B cell (primary cell): ENCODE measurements around the gene TRAPPC14. TPM values are rescaled to one million over a fixed set of nuclear protein-coding genes. Genes with fewer than 3 reads are reported as not detected.

Source experiments
- ATAC-seq: fragments of 200-7000 bp; cut with Tn5 transposase; one replicate; pipeline ENCODE4 v1.10.0; 2021; ENCODE audit warnings: low read depth, mild to moderate bottlenecking, moderate number of reproducible peaks, moderate library complexity
- CTCF ChIA-PET: fragments of 350-600 bp; sonication (Branson Sonifier 250); formaldehyde crosslinking; loops from one replicate; lab custom pipeline; 2021; ENCODE audit warnings: antibody characterized with exemption, inconsistent platforms; lab: Charles Lee
- POLR2A ChIA-PET: fragments of 350-600 bp; sonication (Branson Sonifier 250); formaldehyde crosslinking; loops from one replicate; lab custom pipeline; 2021; ENCODE audit warnings: antibody characterized with exemption; lab: Charles Lee
- DNase-seq: peaks from one replicate; pipeline ENCODE4 v3.0.0; 2013
- H2AFZ ChIP-seq: 2 replicates; pipeline ENCODE4 v1.6.1; 2012; ENCODE audit warnings: mild to moderate bottlenecking, low read depth, low read length; ENCODE audit not compliant: insufficient read depth, poor library complexity, severe bottlenecking
- H3K27ac ChIP-seq, 2 donors: 1 replicate in 1 of 2; 2 replicates in 1 of 2; pipeline ENCODE4 v1.5.1; 2012 to 2013; ENCODE audit warnings: low read length in 2 of 2, mild to moderate bottlenecking in 2 of 2, moderate library complexity in 1 of 2
- H3K27me3 ChIP-seq, 4 experiments: fragments of 200-600 bp in 1 of 4; sonication (generic) in 1 of 4; replicated peaks in 1 of 4; 1 replicate in 2 of 4; 2 replicates in 2 of 4; pipeline versions ENCODE4 v1.6.1 to v1.7.0; 2013 to 2016; ENCODE audit warnings: low read length in 3 of 4, mild to moderate bottlenecking in 2 of 4, mixed read lengths in 1 of 4, moderate library complexity in 1 of 4; ENCODE audit not compliant: insufficient read depth in 4 of 4, control insufficient read depth in 3 of 4; ENCODE audit errors: control extremely low read depth in 1 of 4
- H3K36me3 ChIP-seq, 2 experiments: replicated peaks in 1 of 2; 1 replicate in 1 of 2; 2 replicates in 1 of 2; pipeline versions ENCODE4 v1.6.1 to v1.7.1; 2013; ENCODE audit warnings: low read length in 1 of 2; ENCODE audit not compliant: insufficient read depth in 2 of 2, control insufficient read depth in 1 of 2; ENCODE audit errors: control extremely low read depth in 1 of 2, extremely low read depth in 1 of 2
- H3K4me1 ChIP-seq, 2 donors: fragments of 200-600 bp in 1 of 2; sonication (generic) in 1 of 2; 1 replicate in 1 of 2; 2 replicates in 1 of 2; pipeline versions ENCODE4 v1.5.1 to v1.6.1; 2013 to 2017; ENCODE audit warnings: low read length in 2 of 2; ENCODE audit not compliant: control insufficient read depth in 2 of 2, insufficient read depth in 2 of 2
- H3K4me2 ChIP-seq: replicated peaks from 2 replicates; pipeline ENCODE3; 2012; ENCODE audit warnings: mild to moderate bottlenecking, low read depth, low read length; ENCODE audit not compliant: poor library complexity, severe bottlenecking
- H3K4me3 ChIP-seq, 5 experiments: fragments of 200-600 bp in 1 of 5; sonication (generic) in 1 of 5; 1 replicate in 3 of 5; 2 replicates in 2 of 5; pipeline versions ENCODE4 v1.5.1 to v1.7.0; 2011 to 2016; ENCODE audit warnings: low read length in 4 of 5, mild to moderate bottlenecking in 4 of 5, low read depth in 2 of 5, control low read depth in 1 of 5, moderate library complexity in 1 of 5; ENCODE audit not compliant: insufficient read depth in 1 of 5; ENCODE audit errors: control extremely low read depth in 1 of 5, extremely low read depth in 1 of 5
- H3K79me2 ChIP-seq: fragments of 200-600 bp; sonication (generic); one replicate; pipeline ENCODE4 v1.6.0; 2016; ENCODE audit warnings: low read length; ENCODE audit not compliant: control insufficient read depth, insufficient read depth
- H3K9ac ChIP-seq: fragments of 200-600 bp; sonication (generic); 2 replicates; pipeline ENCODE4 v1.6.1; 2017; ENCODE audit warnings: mild to moderate bottlenecking, low read length, moderate library complexity
- H3K9me3 ChIP-seq, 3 donors: one replicate each; pipeline versions ENCODE4 v1.6.1 to v1.7.1; 2013; ENCODE audit warnings: low read length in 2 of 3; ENCODE audit not compliant: control insufficient read depth in 2 of 3, insufficient read depth in 1 of 3; ENCODE audit errors: control extremely low read depth in 1 of 3
- H4K20me1 ChIP-seq: 2 replicates; pipeline ENCODE4 v1.6.0; 2012; ENCODE audit warnings: mild to moderate bottlenecking, low read length; ENCODE audit not compliant: insufficient read depth, control insufficient read depth, poor library complexity, severe bottlenecking
- H3K27ac Mint-ChIP-seq: one replicate; pipeline ENCODE4 v1.8.0; 2021; ENCODE audit warnings: mixed read lengths
- H3K27me3 Mint-ChIP-seq: one replicate; pipeline ENCODE4 v1.8.0; 2021; ENCODE audit warnings: mixed read lengths
- H3K4me1 Mint-ChIP-seq: one replicate; pipeline ENCODE4 v1.8.0; 2021; ENCODE audit warnings: mixed read lengths
- H3K4me3 Mint-ChIP-seq: one replicate; pipeline ENCODE4 v1.8.0; 2021; ENCODE audit warnings: mixed read lengths
- H3K9me3 Mint-ChIP-seq: one replicate; pipeline ENCODE4 v1.8.0; 2022; ENCODE audit warnings: mixed read lengths; ENCODE audit not compliant: insufficient read depth
- EZH2 ChIP-seq: IDR thresholded peaks from 2 replicates; pipeline ENCODE4 v1.6.1; 2012; ENCODE audit warnings: borderline replicate concordance, low read depth, mild to moderate bottlenecking, moderate library complexity, low read length; ENCODE audit not compliant: insufficient read depth, poor library complexity, severe bottlenecking
- WGBS: methylation state at CpG from one replicate; pipeline ENCODE4 v1.1.5; 2013; ENCODE audit warnings: missing lambda C conversion rate; ENCODE audit not compliant: insufficient coverage; 5-methylcytosine and 5-hydroxymethylcytosine counted together
- intact Hi-C: fragments of 100-400 bp; cut with micrococcal nuclease; formaldehyde crosslinking; loops from one replicate; pipeline ENCODE4 v1.10.0; 2022
- polyA plus RNA-seq: library from polyadenylated mRNA; depleted of rRNA; stranded (reverse); fragments of >200 nt; gene quantifications from 2 replicates; pipeline ENCODE4 v1.2.3, GENCODE V29; 2012
- total RNA-seq, 2 donors: library from RNA; stranded (reverse); fragments of 120-200 nt in 1 of 2; gene quantifications; 1 replicate in 1 of 2; 2 replicates in 1 of 2; pipeline versions ENCODE4 v1.2.3 to v1.2.4, GENCODE V29; 2013 to 2022
- TF ChIP-seq, protein P1 (sequence below): fragments of 200-600 bp; IDR thresholded peaks from one replicate; pipeline ENCODE4 v1.8.0; 2022; ENCODE audit warnings: antibody characterized with exemption, mild to moderate bottlenecking

TRAPPC14 gene
- total and polyA plus RNA-seq, 2 donors (not counting 1 experiment from before 2014, with no cell fraction given): 64.8 to 71.2 TPM

DNA sequence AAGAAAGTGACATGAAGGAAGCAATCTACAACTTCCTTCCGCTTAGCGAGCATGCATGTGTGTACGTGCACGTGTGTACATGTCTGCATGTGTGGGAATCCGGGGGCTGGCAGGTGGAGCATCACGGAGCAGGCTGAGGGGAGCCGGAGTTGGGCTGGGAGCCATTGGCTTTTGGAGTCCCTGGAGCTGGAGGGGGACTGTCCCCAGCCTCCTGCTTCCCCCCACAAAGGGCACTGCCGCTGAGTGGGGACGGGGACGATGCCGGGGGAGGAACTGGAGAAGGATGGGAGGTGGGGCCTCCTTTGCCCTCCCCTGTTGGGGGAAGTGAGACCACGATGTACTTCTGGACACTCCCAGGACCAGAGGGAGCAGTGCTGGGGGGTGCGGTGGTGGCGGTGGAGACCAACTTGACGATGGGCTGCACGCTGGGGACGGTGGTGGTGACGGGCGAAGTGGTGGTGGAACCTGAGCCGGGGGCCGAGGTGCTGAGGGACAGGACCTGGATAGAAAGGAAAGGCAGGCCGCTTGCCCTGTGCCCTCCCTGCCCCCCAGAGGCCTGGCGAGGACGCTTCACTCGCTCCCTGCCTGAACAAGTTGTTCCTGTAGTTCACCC, 51.3 kb downstream of the TRAPPC14 start:
- H3K27ac Mint-ChIP-seq: no peak overlapping the region

DNA sequence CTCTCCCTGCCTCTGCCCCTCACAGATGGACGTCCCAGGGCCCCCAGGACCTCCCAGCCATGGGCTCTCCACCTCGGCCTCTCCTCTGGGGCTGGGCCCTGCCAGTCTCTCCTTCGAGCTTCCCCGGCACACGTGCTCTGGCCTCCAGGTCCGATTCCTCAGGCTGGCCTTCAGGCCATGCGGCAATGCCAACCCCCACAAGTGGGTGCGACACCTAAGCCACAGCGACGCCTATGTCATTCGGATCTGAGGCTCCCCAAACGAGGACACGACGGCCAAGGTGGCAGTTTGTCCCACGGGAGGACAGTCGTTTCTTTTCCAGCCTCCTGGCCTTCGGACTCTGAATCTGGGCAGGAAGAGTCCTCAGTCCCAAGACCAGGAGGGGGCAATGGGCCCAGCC, 51.9 kb downstream of the TRAPPC14 start:
- Mint-ChIP-seq H3K4me3 (no peak overlapping the region), H3K27me3 (no peaks in the 10 kb centered on the region), H3K27ac (no peak overlapping the region), H3K4me1 (peaks cover 7% of the 10 kb centered on the region), H3K9me3 (no peaks in the 10 kb centered on the region)
- intact Hi-C loops: no loop called here
- WGBS: 93% methylated on average over 14 of the region's 17 CpGs
- H3K27ac ChIP-seq: no peak overlapping the region
- no peaks in the 10 kb centered on the region for H4K20me1 ChIP-seq
- peaks cover 0 to 35% of the 10 kb centered on the region in 2 experiments for H3K36me3 ChIP-seq
- H3K9ac ChIP-seq: no peak overlapping the region
- no peak for ATAC-seq
- H3K27me3 ChIP-seq: no peaks in the 10 kb centered on the region
- CTCF ChIA-PET: no interaction called here
- H3K79me2 ChIP-seq: peaks cover 4% of the 10 kb centered on the region
- H3K9me3 ChIP-seq: no peaks in the 10 kb centered on the region
- no peak overlapping the region for H2AFZ ChIP-seq
- no peak for DNase-seq
- no peak overlapping the region for H3K4me2 ChIP-seq
- peaks cover 4 to 9% of the 10 kb centered on the region in 2 donors for H3K4me1 ChIP-seq
- no peak overlapping the region for H3K4me3 ChIP-seq
- POLR2A ChIA-PET: no interaction called here
- no peak for TF ChIP-seq EZH2
- TF ChIP-seq, protein P1, sequence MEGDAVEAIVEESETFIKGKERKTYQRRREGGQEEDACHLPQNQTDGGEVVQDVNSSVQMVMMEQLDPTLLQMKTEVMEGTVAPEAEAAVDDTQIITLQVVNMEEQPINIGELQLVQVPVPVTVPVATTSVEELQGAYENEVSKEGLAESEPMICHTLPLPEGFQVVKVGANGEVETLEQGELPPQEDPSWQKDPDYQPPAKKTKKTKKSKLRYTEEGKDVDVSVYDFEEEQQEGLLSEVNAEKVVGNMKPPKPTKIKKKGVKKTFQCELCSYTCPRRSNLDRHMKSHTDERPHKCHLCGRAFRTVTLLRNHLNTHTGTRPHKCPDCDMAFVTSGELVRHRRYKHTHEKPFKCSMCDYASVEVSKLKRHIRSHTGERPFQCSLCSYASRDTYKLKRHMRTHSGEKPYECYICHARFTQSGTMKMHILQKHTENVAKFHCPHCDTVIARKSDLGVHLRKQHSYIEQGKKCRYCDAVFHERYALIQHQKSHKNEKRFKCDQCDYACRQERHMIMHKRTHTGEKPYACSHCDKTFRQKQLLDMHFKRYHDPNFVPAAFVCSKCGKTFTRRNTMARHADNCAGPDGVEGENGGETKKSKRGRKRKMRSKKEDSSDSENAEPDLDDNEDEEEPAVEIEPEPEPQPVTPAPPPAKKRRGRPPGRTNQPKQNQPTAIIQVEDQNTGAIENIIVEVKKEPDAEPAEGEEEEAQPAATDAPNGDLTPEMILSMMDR: no peak

More for the DNA sequence above, 51.3 kb downstream of the TRAPPC14 start:
- Histone ChIP-seq H3K9me3 (no peaks in the 10 kb centered on the region), H4K20me1 (no peaks in the 10 kb centered on the region), H3K36me3 (peaks cover 0 to 41% of the 10 kb centered on the region in 2 experiments), H3K27ac (no peak overlapping the region), H3K4me1 (peaks cover 2 to 4% of the 10 kb centered on the region in 2 donors), H3K4me2 (no peak overlapping the region), H3K27me3 (no peaks in the 10 kb centered on the region), H2AFZ (no peak overlapping the region), H3K9ac (no peak overlapping the region), H3K4me3 (no peak overlapping the region), H3K79me2 (peaks cover 4% of the 10 kb centered on the region)
- DNase-seq (no peak), ATAC-seq (no peak)
- H3K4me1 Mint-ChIP-seq: peaks cover 7% of the 10 kb centered on the region
- H3K4me3 Mint-ChIP-seq: no peak overlapping the region
- H3K27me3 Mint-ChIP-seq: no peaks in the 10 kb centered on the region
- CTCF ChIA-PET: no interaction called here
- POLR2A ChIA-PET: interaction anchor here (0.6 kb wide), 1 partner anchor 56 kb away, joined by 3 read pairs; no protein-coding TSS in a partner anchor
- TF ChIP-seq EZH2: no peak
- TF ChIP-seq, protein P1: no peak
- H3K9me3 Mint-ChIP-seq: no peaks in the 10 kb centered on the region
- intact Hi-C loops: no loop called here
- 93% methylated on average over 24 of the region's 25 CpGs for WGBS
